ENCODE data around the gene LECT2.

The LECT2 gene

DNA sequence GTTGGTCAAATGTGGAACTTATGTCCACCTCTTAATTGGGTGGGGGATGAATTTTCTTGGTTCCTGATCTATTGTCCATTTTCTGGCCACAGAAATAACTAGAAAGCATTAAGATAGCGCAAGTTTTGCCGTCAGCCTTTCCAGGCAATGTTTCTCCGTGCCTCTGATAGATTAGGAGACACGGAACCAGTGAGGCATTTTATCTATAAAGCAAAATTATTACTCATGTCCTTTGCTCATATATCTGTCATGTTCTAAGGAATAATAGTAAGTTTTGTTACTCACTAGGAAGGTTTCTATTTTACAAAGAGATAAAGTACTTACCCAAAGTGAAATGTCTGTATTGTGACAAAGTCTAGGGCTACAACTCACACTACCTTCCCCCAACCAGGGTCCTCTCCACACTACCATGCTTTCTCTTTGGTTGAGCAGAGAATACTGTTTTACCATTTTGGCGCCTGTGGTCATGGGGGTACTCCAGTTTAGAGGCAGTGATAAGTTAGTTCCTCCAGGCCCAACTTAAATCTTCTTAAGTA lies 39.2 kb downstream of the LECT2 start:
- no peak for DNase-seq
- Histone ChIP-seq H3K27me3 (replicated peaks; ENCODE audit: control insufficient read depth, insufficient read depth, low read length, poor library complexity, severe bottlenecking) (no peaks in the 10 kb centered on the region), H3K4me1 (ENCODE audit: control insufficient read depth, insufficient read depth, low read length, poor library complexity, severe bottlenecking) (peaks cover 3% of the 10 kb centered on the region), H3K9me3 (ENCODE audit: control insufficient read depth, low read length) (no peaks in the 10 kb centered on the region), H3K27ac (ENCODE audit: insufficient read depth, low read length, poor library complexity, severe bottlenecking) (no peak overlapping the region), H3K4me3 (ENCODE audit: insufficient read depth, low read depth, low read length, poor library complexity, severe bottlenecking) (no peak overlapping the region), H3K36me3 (ENCODE audit: control insufficient read depth, insufficient read depth, low read length) (no peaks in the 10 kb centered on the region)

DNA sequence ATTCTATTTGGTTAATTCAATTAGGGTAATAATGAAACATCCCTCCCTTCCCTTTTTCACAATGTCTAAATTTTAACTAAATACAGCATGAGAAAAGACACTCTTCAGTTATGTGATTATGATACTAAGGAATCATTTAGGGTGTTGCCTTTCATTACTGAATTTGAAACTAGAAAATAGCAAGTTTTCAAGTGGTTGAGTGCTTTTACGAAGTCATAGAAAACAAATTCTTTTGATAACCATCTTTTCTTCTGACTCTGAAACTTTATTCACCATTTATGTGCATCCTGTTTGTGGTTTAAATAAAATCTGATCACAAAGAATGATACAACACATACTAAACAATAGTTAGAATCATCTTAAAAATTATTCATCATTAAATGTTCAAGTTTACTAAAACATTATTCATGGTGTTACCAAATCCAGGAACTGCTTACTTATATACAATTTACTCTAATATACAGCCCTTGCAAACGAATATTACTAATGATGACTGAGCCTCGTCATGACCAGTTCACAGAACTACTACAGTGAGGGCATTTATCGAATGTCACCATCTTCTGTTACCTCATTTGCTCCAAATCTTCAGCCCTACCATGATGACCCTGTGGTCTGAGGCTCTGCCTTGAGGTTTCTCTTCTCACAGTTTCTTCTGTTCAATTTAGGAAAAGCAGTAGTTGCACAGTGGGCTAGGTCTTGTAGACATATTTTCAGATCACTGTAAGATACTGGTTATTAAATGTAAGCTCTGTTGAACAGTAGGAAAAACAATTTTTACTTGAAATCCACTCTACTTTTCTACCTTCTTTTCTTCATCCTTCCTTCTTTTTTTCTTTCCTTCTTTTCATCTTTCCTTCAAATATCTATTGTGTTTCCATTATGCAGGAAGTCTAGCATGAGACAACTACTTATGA lies 40.8 kb downstream of the LECT2 start:
- H3K9me3 ChIP-seq (ENCODE audit: control insufficient read depth, low read length): no peaks in the 10 kb centered on the region
- H3K36me3 ChIP-seq (ENCODE audit: control insufficient read depth, insufficient read depth, low read length): no peaks in the 10 kb centered on the region
- no peak overlapping the region for H3K27ac ChIP-seq (ENCODE audit: insufficient read depth, low read length, poor library complexity, severe bottlenecking)
- no peak for DNase-seq
- H3K4me1 ChIP-seq (ENCODE audit: control insufficient read depth, insufficient read depth, low read length, poor library complexity, severe bottlenecking): peaks cover 3% of the 10 kb centered on the region
- no peaks in the 10 kb centered on the region for H3K27me3 ChIP-seq (replicated peaks; ENCODE audit: control insufficient read depth, insufficient read depth, low read length, poor library complexity, severe bottlenecking)
- no peak overlapping the region for H3K4me3 ChIP-seq (ENCODE audit: insufficient read depth, low read depth, low read length, poor library complexity, severe bottlenecking)

- H3K27ac ChIP-seq (ENCODE audit: insufficient read depth, low read length, poor library complexity, severe bottlenecking): no peak overlapping the region
- no peaks in the 10 kb centered on the region for H3K9me3 ChIP-seq (ENCODE audit: control insufficient read depth, low read length)
- H3K4me1 ChIP-seq (ENCODE audit: control insufficient read depth, insufficient read depth, low read length, poor library complexity, severe bottlenecking): no peaks in the 10 kb centered on the region
- no peaks in the 10 kb centered on the region for H3K27me3 ChIP-seq (replicated peaks; ENCODE audit: control insufficient read depth, insufficient read depth, low read length, poor library complexity, severe bottlenecking)
- DNase-seq: no peak
- no peak overlapping the region for H3K4me3 ChIP-seq (ENCODE audit: insufficient read depth, low read depth, low read length, poor library complexity, severe bottlenecking)
- H3K36me3 ChIP-seq (ENCODE audit: control insufficient read depth, insufficient read depth, low read length): no peaks in the 10 kb centered on the region
These were observed 49.6 kb downstream of the LECT2 start for GRCh38 chr5:135905144-135905543.

DNA sequence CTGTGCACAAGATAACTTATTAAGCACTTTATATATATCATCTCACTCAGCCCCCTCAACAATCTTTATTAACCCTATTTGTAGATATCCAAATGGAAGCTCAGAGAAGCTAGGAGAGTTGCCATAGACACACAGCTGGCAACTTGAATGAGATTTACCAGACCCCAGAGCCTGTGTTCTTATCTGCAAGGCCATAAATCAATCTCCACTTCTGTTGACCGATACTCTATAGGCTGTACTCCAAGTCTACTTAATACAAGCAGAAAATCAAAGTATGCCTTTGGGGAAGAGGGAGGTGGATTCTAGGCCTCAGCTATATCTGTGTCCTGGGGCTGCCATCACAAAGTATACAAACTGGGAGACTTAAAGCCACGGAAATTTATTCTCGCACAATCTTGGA lies 53.1 kb downstream of the LECT2 start:
- no peak overlapping the region for H3K4me3 ChIP-seq (ENCODE audit: insufficient read depth, low read depth, low read length, poor library complexity, severe bottlenecking)
- no peaks in the 10 kb centered on the region for H3K36me3 ChIP-seq (ENCODE audit: control insufficient read depth, insufficient read depth, low read length)
- H3K27me3 ChIP-seq (replicated peaks; ENCODE audit: control insufficient read depth, insufficient read depth, low read length, poor library complexity, severe bottlenecking): no peaks in the 10 kb centered on the region
- H3K27ac ChIP-seq (ENCODE audit: insufficient read depth, low read length, poor library complexity, severe bottlenecking): no peak overlapping the region
- no peak for DNase-seq
- no peaks in the 10 kb centered on the region for H3K9me3 ChIP-seq (ENCODE audit: control insufficient read depth, low read length)
- no peaks in the 10 kb centered on the region for H3K4me1 ChIP-seq (ENCODE audit: control insufficient read depth, insufficient read depth, low read length, poor library complexity, severe bottlenecking)

GRCh38 chr5:135900276-135900675 lies 54.5 kb downstream of the LECT2 start:
- H3K9me3 ChIP-seq (ENCODE audit: control insufficient read depth, low read length): no peaks in the 10 kb centered on the region
- H3K4me3 ChIP-seq (ENCODE audit: insufficient read depth, low read depth, low read length, poor library complexity, severe bottlenecking): no peak overlapping the region
- DNase-seq: no peak
- no peaks in the 10 kb centered on the region for H3K36me3 ChIP-seq (ENCODE audit: control insufficient read depth, insufficient read depth, low read length)
- no peaks in the 10 kb centered on the region for H3K27me3 ChIP-seq (replicated peaks; ENCODE audit: control insufficient read depth, insufficient read depth, low read length, poor library complexity, severe bottlenecking)
- H3K27ac ChIP-seq (ENCODE audit: insufficient read depth, low read length, poor library complexity, severe bottlenecking): no peak overlapping the region
- H3K4me1 ChIP-seq (ENCODE audit: control insufficient read depth, insufficient read depth, low read length, poor library complexity, severe bottlenecking): no peaks in the 10 kb centered on the region

DNA sequence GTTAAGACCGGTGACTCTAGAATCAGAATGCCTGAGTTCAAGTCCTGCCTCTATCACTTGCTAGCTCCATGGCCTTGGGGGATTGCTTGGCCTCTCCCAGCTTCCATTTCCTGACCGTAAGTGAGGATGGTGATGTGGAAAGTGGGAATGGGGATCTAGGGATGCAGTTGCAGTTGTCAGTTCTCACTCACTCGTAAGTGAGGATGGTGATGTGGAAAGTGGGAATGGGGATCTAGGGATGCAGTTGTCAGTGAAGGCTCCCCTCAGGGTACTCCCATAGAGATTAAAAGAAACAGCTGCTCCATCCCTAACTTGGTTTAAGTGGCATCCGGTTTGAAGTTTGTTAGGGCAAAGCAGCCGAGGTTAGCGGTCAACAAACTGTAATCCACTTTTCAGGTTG lies 56.1 kb downstream of the LECT2 start:
- Histone ChIP-seq H3K4me3 (ENCODE audit: insufficient read depth, low read depth, low read length, poor library complexity, severe bottlenecking) (no peak overlapping the region), H3K4me1 (ENCODE audit: control insufficient read depth, insufficient read depth, low read length, poor library complexity, severe bottlenecking) (no peaks in the 10 kb centered on the region), H3K36me3 (ENCODE audit: control insufficient read depth, insufficient read depth, low read length) (no peaks in the 10 kb centered on the region), H3K9me3 (ENCODE audit: control insufficient read depth, low read length) (no peaks in the 10 kb centered on the region), H3K27ac (ENCODE audit: insufficient read depth, low read length, poor library complexity, severe bottlenecking) (no peak overlapping the region), H3K27me3 (replicated peaks; ENCODE audit: control insufficient read depth, insufficient read depth, low read length, poor library complexity, severe bottlenecking) (no peaks in the 10 kb centered on the region)
- DNase-seq: no peak
